Midbrain (tissue), 1 donor: Measurements from ENCODE around the gene GPATCH4.

Experiments used
- DNase-seq: peaks from one replicate; lab custom pipeline; 2025; lab: John Stamatoyannopoulos, UW

GPATCH4 gene

DNA sequence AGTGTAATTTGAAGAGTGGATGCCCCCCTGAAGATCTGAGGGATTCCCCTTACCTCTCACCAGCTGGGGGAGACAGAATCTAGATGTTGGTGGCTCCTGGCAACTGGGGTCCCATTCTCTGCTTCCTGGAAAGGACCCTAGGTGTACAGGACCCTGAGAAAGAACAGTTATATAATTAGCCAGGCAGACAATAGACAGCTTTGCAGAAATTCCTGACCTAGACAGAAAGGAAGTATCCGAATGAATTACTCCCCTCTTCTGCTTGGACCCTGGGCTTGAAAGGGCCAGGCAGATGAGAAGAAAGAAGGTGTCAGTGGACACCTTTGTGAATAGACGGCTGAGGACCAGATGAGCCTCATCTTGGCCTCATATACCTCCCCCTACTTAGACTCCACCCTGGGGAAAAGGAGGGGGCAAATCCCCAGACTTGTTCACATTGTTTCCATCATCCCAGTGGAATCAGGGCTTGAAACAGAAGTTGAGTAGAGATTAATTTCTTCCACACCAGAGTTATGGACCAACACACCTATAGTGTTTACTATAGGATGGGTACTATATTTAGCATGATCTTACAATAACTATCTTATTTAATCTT, 27.1 kb downstream of the GPATCH4 start:
- DNase-seq: no peak

DNA sequence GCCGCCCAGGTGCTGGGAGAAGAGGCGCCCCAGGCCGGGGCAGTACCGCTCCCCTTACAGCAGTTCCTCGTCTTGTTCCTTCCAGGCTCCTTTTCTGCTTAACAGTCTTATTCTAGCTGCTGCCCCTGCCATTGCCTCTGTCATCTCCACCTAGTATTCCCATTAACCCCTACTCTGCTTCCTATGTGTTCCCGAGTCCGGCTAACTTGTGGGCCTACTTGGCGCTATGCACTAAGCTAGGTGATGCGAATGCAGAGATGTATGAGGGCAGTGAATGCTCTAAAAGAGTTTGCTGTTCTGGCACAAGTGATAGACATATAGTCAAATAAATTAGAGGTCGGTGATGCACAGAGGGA, 28.6 kb downstream of the GPATCH4 start:
- DNase-seq: no peak

DNA sequence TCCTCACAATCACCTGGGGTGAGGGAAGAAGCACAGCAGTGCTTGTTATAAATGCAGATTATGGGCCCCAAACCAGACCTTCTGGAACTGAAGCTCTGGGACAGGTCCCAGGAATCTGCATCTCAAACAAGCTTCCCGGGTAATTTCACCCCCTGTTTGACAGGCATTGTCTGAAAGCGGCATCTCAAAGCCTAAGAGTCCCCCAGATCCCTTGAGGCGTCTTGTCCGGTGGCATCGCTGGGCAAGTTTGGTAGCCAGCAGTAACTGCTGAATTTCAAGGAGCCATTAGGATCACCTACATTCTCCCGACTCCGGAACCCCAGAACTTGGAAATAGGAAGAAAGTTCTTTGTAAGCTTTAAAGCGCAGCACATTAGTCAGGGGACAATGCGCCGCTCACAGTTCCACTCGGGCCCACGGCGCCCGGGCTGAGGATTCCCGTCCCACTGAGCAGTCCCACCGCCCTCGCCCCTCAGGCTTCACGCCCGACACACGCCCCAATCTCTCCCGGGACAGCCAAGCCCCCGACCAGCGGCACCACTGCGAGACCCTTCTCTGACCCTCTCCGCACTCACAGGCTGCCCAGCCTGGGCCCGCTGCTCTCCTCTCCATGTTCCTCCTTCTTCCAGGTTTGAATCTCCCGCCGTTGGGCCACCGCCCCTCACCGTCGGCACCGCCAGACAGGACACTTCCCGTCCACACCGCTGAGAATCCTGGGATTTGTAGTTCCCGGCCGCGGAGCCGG, 29.2 kb downstream of the GPATCH4 start, which contains the start of gene IQGAP3:
Gene IQGAP3, minus strand, starts transcription at position 647 of the 744 bp plus-strand sequence. Its CDS starts 36 bp downstream, at position 611.
- DNase-seq: peak; percentile 68

DNA sequence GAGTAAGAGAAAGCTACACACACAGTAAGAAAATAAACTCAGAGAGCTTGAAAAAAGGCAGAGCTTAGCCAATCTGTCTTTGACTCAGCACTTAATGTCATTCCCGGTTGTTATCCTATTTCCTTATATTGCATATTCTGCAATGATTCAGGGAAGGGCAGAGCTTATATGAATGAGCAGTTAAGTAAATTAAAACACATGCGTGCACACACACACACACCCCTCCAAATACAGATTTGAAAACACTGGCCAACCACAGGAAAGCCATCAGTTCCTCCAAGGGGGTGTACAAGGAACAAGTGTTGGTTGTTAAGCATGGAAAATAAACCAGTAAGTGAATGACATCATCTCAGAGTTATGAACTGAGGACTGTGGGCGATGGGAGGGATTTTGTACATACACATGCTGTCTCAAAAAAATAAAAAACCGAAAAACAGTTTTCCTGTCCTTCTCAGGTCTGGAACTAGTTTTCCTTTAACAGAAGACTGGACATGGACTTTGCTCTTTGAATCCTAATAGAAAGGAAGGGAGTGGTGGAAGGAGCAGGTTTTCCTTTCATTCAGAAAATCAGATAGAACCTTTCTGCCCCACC, 29.9 kb downstream of the GPATCH4 start:
- no peak for DNase-seq

DNA sequence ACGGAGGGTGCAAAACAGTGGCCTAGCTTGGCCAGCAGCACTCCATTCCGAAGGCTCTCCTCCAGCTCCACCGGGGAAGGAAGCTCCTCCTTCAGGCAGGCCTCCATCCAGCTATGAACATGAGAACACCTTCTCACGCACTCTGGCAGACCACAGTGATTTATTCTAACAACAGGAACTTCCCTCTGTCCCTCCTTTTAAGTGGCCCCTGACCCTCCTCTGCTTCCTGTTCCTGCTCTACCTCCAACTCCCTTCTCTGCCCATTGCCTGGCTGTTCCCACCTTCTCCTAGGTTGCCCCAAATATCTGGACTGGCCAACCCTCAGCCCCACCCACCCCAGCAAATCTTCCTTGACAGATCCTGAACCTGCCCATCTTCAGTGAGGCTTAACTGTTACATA, 34.8 kb downstream of the GPATCH4 start:
- DNase-seq: no peak

DNA sequence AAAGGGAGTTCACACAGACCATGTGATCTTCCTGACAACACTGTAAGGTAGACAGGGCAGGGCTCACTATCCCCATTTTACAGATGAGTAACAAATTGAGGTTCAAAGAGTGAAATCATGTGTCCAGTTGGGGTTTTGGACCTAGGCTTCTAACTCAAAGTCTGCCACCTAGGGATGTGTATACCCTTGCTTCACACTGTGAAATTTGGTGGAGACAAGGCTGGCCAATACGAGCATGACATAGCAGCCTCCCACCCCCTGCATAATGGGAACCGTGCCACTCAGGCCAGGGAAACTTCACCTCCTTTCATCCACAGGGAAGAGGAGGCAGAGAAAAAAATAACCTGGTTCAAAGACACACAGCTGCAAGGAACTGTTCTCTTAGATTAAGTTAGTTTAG, 35.8 kb downstream of the GPATCH4 start:
- no peak for DNase-seq

DNA sequence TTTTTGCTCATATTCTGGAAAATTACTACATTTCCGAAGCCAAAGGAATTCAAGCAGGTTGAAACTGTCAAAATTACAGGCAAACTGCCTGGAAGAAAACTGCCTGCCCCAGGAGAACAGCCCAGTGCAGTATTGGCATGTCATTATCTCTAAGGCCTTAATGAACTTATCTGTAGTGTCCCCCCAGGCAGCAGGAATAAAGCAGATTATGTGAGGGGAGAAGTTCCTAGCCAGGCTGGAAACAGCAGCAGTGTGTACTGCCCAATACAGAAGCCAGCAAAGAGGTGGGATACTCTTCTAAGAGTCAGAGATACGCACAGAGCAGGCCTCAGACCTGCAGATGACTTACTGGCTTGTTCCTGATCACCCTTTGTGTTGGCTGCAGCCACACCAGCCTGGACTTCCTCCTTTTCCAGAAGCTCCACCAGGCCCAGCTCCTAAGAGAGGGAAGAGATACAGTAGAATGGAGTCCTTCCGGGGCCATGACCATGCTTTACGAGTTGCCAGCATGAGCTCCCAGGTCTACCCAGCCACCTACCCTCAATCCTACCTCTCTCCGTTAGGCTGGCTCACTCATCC, 40.6 kb downstream of the GPATCH4 start:
- DNase-seq: no peak

DNA sequence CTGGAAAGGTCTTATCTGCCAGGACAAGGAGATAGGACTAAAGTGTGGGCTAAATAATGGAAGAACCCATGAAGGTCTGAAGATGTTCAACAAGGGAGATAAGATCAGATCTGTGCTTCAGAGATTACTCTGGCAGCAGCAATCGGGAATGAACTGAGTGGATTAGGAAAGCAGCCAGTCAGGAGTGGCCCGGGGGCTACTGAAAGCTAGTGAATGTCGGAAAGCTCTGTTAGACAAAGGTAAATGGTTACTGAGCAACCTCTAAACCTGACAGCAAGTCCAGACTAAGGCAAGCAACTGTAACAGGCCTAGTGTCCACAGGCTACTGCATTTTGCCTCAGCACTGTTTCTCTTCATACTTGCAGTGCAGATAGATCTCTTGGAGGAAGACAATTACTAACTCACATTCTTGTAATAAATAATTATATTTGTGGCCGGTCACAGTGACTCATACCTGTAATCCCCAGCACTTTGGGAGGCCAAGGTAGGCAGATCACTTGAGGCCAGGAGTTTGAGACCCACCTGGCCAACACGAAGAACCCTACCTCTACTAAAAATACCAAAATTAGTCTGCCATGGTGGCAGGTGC, 41.4 kb downstream of the GPATCH4 start:
- no peak for DNase-seq

DNA sequence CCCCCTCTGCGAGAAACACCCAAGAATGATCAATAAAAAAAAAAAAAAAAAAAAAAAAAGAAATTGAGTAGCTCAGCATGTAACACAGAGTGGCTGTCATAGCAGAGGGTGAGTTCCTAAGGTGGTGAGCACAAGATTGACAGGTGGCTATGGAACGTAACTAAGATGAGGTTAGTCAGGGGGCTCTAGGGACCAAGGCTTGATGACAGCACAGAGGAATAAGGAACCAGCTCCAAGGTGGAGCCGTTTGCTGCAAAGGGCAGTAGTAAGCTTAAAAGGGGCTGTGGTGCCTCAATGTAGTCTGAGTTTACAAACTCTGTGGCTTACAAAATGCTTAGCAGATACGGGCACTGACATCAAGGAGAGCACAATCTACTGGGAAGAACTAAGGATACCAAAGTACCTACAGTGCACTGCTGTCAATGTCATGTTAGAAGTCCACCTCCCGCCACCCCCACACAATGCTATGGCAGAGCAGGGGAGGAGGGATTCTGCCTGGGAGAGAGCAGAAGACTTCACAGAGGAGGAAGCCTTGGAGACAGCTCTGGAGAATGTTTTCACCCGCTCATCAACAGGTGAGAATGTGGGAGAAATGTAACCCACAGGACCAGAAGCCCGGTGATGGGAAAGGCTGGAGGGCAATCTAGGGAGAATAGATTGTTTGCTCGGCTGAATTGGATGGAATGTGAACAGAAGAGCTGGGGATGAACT, 42.0 kb downstream of the GPATCH4 start:
- DNase-seq: no peak

DNA sequence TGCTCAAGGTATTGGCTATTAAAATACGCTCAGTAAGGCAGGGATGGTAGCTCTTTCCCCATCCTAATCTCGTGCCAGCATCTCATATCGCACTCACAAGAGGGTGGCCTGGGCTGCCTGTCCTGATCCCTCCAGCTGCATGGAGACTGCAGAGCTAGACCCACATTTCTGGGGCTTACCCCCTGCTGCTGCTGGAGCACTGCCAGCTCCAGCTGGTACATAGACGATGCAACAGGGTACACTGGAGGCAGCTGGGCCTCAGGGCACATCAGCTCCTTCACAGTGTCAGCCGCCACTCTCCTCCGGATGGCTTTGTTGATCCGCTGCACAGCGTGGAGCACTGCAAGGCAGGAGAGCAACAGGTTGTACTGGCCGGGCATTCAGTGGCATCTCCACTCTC, 44.9 kb downstream of the GPATCH4 start:
- DNase-seq: no peak

DNA sequence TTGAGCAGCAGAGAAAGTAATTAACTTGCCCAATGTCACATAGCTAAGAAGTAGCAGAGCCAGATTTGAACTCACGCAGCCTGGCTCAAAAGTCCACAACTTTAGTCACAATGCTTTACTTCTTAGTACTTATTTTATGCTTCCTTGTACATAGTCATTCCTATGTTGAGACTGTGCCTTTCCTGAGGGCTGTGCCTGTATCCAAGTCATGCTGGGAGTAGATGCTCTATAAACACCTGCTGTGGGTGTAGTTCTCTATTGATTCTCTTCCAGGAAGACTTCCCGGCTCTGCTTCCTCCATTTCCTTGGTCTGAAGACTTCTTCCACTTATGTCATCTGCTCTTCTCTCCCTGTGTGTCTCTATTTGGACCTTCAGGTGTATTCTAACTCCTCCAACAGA, 45.6 kb downstream of the GPATCH4 start:
- no peak for DNase-seq

DNA sequence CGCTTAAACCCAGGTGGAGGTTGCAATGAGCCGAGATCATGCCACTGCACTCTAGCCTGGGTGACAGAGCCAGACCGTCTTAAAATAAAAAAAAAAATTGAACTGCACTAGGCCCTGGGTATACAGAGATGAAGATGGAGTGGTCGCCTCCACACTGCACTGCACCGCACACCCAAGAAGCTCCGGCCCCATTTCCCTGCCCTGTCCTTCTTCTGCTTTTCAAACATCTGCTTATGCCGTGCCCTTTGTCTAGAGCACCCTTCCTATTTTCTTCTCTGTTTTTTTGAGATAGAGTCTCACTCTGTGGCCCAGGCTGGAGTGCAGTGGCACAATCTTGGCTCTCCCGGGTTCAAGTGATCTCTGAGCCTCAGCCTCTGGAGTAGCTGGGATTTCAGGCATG, 46.3 kb downstream of the GPATCH4 start:
- no peak for DNase-seq

DNA sequence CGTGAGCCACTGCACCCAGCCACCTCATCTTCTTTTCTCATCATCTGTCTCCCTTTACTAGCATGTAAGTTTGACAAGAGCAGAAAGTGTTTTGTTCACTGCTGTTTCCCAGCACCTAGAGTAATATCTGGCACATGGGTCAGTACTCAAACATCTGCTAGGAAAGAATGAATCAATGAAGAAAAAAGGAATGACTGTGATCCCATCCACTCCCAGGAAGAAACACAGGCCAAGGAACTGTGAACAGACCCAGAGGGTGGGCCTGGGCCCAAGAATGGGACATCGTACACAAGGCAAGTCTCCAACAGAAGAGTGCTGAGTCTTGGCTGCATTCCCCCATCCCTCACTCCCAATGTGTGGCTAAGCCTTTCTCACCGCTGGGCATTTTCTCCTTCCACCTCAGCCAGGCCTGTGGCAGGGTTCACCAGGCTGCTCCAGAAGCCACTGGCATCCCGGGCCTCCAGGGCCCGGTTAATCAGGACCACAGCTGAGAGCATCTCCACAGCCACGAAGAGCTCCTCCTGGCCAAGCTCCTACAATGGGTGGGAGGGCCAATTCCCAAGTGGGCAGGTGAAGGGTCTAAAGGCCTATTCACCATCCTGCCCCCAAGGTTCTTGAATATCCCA, 47.3 kb downstream of the GPATCH4 start:
- no peak for DNase-seq

DNA sequence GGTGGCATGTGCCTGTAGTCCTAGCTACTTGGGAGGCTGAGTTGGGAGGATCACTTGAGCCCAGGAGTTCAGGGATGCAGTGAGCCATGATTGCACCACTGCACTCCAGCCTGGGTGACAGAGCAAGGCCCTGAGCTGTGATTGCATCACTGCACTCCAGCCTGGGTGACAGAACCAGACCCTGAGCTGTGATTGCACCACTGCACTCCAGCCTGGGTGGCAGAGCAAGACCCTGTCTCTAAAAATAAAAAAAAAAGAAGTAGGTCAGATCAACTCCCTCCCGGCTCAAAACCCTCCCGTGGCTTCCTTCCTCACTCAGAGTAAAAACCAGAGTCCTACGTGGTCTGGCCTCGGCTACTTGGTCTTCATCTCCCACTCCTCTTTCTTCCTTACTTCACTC, 48.3 kb downstream of the GPATCH4 start:
- DNase-seq: peak; percentile 39

DNA sequence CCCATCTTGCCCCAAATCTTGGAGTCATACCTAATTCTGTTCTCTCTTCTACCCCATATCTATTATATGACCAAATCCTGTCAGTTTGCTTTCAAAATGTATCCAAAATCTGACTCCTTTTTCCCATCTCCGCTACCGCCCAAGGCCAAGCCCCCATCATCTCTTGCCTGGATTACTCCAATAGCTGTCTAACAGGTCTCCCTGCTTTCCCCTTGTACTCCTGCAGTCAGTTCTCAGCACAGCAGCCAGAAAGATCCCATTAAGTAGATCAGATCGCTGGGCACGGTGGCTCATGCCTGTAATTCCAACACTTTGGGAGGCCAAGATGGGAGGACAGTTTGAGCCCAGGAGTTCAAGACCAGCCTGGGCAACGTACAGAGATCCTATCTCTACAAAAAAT, 48.8 kb downstream of the GPATCH4 start:
- no peak for DNase-seq

DNA sequence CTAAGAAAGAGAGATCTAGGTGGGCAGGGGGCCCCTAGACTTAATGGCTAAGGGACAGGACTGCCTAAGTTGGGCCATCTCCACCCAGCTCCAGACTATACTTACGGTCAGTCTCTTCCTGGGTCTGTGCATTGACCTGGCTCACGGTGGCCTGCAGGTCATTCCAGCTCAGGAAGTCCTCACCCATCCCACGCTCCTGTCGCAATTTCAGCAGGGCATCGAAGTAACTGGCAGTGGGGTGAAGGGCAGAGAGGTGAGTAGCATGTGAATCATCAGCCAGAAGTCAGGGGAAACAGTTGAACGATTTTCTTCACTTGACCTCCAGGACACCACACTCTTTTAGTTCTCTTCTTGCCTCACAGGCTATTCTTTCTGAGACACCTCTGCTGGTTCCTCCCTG, 49.4 kb downstream of the GPATCH4 start:
- DNase-seq: no peak

DNA sequence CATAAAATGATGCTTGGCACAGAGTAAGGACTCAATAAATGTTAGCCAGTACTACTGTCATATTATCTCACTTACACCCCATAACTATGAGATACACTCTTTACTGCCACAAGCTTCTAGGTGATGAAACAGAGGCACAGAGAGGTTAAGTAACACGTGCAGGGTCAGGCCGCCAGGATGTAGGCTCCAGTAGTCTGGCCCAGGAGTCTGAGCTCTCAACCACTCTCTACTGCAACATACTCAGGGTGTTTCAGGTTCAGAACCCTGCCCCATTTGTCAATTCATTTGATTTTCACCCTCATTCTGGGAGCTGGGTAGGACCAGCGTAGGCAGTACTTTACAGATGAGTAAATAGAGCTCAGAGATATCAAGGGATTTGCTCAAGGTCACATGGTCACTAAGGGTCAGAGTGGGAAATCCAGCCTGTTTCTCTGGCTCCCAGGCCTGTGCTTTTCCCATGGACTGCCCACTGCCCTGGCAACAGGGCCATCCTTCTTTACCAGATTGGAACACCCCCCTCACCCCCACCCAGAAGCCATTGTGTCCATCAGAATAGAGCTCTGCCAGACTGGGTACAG, 50.1 kb downstream of the GPATCH4 start:
- DNase-seq: no peak

DNA sequence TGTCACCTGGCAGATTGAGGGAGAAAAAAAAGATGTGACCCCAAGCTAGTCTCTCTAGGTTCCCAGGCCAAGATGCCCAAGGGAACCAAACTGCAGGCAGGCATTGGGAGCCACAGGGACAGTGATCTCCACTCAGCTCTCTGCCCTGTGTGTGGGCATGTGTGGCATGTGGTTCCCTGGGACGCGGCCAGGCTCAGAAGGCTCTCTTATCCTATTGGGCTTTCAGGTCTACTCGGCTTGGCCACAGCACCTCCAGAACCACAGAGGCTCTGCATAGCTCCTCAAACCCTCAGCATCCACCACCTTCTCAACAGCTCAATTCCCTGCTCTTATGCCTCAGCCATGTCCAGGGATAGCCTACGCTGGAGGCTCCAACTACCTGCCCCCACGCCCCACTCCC, 50.9 kb downstream of the GPATCH4 start:
- DNase-seq: no peak

DNA sequence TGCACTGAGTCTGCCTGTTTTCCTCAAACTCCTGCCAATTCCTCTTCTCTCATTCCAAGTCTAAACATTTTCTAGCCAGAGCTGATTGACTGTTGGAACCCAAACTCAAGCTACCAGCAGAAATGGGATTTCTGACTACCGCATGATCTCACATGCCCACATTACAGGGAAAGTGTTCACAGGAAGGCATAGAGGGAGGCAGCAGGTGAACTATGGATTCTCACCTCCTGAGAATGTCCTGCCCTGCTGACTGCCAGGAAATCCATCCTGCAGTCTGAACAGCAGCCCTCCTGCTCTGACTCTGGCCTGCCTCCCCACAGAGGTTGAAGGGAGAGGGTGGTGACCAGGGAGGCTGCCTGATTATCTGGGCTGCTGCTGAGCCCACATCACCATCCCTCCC, 51.4 kb downstream of the GPATCH4 start:
- no peak for DNase-seq

DNA sequence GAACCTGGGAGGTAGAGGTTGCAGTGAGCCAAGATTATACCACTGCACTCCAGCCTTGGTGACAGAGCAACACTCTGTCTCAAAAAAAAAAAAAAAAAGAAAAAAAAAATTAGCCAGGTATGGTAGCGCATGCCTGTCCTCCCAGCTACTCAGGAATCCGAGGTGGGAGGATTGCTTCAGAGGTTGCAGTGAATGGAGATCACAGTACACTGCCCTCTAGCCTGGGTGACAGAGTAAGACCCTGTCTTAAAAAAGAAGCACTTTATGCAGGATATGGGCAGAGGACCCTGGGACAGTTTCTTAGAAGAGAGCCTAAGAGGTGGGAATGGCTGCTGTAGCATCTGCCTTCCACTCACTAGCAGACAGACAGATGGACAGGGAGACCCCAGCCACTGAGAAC, 51.9 kb downstream of the GPATCH4 start:
- DNase-seq: no peak

DNA sequence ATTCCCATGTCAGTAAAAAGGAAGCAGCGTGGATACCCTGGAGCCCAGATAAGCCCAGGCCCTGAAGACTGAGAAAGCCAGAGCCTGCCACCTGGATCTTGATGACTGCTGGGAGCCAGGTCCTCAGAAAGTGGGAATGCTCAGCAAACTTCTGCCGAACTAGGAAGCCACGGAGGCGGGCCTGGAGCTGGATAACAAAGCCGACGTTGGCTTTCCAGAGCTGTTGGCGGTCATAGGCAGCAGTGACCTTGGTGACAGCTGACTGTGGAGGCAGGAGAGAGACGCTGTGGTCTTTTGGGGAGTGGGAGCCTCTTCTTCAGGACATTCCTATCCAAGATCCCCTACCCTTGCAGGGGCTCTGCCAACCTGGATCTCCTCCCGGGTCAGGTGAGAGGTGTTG, 53.3 kb downstream of the GPATCH4 start:
- DNase-seq: no peak
